Measurements from ENCODE around the gene OR5V1. TPM values are rescaled to one million over a fixed set of nuclear protein-coding genes. Genes with fewer than 3 reads are reported as not detected.

The OR5V1 gene
- total RNA-seq = not detected in 2 replicates

DNA sequence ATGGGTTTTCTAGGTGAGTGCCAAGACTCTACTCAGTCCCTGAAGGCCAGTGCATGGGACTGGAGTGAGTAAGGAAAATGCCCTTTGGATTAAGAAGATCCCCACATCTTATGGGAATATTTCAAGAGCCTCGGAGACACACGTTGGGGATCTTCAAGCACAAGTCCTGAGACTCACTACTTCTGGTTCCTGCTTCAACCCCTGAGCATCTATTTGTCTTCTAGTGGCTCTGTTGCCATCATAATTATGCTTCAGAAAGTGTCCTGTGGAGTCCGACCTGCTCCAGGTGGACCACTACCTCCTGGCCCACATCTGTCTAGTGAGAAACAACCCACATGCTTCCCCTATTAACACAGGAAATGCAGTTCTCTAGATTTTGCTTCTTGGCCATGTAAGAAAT lies at the start of gene OR5V1:
TSS of gene OR5V1 (minus strand) at position 101 of the 400 bp plus-strand sequence. CDS start 12,670 bp downstream, outside the sequence.

DNA sequence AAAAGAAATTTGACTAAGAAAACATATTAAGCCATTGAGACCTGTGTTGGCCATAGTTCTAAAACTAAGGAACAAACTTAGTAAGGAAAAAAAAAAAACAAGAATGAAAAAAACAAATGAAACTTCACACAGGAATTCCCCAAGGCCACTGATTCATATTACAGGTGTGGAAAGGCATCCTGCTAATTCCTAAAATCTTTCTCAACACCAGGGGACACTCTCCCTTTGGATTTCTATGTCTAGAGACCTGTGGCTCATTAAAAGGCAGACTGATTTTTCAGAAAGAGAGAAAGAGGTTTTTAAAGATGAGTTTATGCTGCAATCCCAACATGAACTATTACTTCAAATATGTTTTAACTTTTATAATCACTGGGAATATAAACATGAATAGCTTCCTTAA lies 45.9 kb upstream of the OR5V1 start, which contains the start of gene OR12D1:
TSS of gene OR12D1 (plus strand) at position 341 of the 400 bp plus-strand sequence.

DNA sequence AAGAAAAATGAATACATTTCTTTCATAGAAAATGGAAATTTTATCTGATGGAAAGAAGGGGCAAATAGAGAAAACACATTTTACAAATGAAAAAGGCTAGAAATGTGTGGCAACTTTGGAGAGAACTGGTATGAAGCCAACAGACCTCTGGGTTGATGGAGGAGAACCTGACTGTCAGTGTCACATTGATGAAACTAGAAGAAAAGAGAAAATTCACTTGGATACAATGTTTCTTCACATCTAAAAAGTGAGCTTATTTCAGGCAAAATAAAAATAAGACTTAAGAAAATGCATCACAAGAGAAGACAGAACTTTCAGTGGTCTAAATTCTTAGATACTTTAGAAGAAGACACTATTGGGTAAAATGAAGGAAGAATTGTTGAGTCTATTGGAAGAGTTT lies 26.7 kb upstream of the OR5V1 start, which contains the start of gene OR12D2:
TSS of gene OR12D2 (plus strand) at position 301 of the 400 bp plus-strand sequence. CDS start 1,069 bp downstream, outside the sequence.

DNA sequence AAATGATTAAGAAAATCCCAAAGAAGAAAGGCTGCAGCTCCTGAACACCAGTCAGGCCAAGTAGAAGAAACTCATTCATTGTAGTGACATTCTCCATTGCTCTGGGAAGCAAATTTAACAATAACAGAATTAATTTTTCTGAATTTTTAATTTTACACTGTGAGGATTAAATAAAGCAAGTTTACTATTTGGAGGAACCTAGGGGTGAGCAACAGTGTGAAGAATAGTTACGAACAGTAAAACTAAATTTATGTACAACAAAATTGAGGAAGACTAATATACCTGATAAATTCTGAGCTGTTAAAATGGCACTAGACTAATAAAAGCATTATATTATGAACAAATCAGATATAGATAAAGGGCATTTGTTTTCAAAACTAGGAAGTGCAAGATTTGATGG lies 6.5 kb upstream of the OR5V1 start, which contains the start of gene OR12D3:
TSS of gene OR12D3 (minus strand) at position 101 of the 400 bp plus-strand sequence. CDS start at position 97, 4 bp downstream.

Other genes starting within 250 kb of the OR5V1 start
- not detected in 2 replicates for gene OR2J2, start 198.0 kb downstream of the OR5V1 start, total RNA-seq
- gene OR14J1, start 67.2 kb downstream of the OR5V1 start, total RNA-seq = not detected in 2 replicates
- not detected in 2 replicates for gene OR12D3, start 6.4 kb upstream of the OR5V1 start, total RNA-seq
- gene OR12D2, start 26.8 kb upstream of the OR5V1 start, total RNA-seq = not detected in 2 replicates
- gene OR12D1, start 46.1 kb upstream of the OR5V1 start, total RNA-seq = not detected in 2 replicates
- not detected in 2 replicates for gene OR10C1, start 70.4 kb upstream of the OR5V1 start, total RNA-seq
- gene OR11A1, start 88.2 kb upstream of the OR5V1 start, total RNA-seq = not detected in 2 replicates
- not detected in 2 replicates for gene OR2H1, start 88.3 kb upstream of the OR5V1 start, total RNA-seq
- not detected in 2 replicates for gene MAS1L, start 119.1 kb upstream of the OR5V1 start, total RNA-seq
- gene UBD, start 190.9 kb upstream of the OR5V1 start, total RNA-seq = not detected in 2 replicates
- gene OR2H2, start 216.3 kb upstream of the OR5V1 start, total RNA-seq = not detected in 2 replicates

Measured in cardiac atrium fibroblast (primary cell).